Heart left ventricle (tissue), 13 donors: ENCODE measurements around the gene IQCN.

ENCODE experiments used
- CTCF ChIP-seq, 12 donors: fragments of 200-600 bp; sonication (generic) in 4 of 12; IDR thresholded peaks; one replicate each; pipeline versions ENCODE4 v1.5.0 to v1.8.0; 2018 to 2022; ENCODE audit warnings: antibody characterized with exemption in 12 of 12, mild to moderate bottlenecking in 5 of 12
- POLR2A ChIP-seq, 2 donors: fragments of 450-650 bp; IDR thresholded peaks; one replicate each; pipeline ENCODE4 v1.6.1; 2017; ENCODE audit warnings: antibody characterized with exemption in 2 of 2, mild to moderate bottlenecking in 2 of 2, moderate library complexity in 2 of 2
- donor health status: ischemic (EF 13 %, LVEDD 7.1; RV severe dilation, severe dysfunction).
- donor health status: DM: no; HTN: yes; CAD: no.
- donor health status: DM: no; HTN: no; CAD: no.
- donor health status: ischemic (EF 25% LVEDD 6.9; RV normal size, moderate dysfunction).
- donor health status: ischemic (EF 25% LVEDD 5.7; RV mildly dilated, moderate dysfunction).
- donor health status: ischemic (EF 35%, LVEDD 5.7; RV mildly dilated, moderate dysfunction).
- donor health status: nonischemic (EF 11% LVEDD 7.7; RV severe dilation, severe dysfunction).
- donor health status: DM: yes; HTN: yes; CAD: no.
- donor health status: PGD.
- donor health status: ischemic (EF 29% LVEDD 5.4; RV normal size, mild dysfunction).
- donor health status: nonischemic (EF 23%, LVEDD 6.1; RV moderate dilation, normal function).

DNA sequence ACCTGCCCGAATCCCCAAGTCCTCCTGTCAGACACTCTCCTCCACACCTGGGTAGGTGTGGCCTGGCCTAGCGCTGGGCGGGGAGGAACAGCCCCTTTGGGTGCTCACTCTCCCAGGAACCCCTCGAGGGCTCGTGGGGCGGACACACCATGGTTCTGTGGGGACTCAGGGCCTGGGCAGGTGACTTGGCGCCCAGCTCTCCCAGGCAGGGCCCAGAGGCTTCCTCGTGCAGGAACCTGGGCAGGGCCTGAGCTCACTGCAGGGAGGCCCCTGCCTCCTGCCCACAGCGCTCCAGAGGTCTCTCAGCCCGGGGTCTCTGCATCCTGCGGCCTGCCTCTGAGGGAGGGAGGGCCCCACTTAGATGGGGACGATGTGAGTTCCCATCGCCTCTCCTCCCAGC, 36.7 kb upstream of the IQCN start:
- TF ChIP-seq CTCF (IDR thresholded peaks at IDR 0.05) (no peak), POLR2A (IDR thresholded peaks at IDR 0.05) (no peak)
